Measurements from ENCODE around the gene QPCTL. TPM values are rescaled to one million over a fixed set of nuclear protein-coding genes. Genes with fewer than 3 reads are reported as not detected.

The QPCTL gene
- total and polyA plus RNA-seq, 2 of the 13 experiments (the other 11 are each of a cell fraction or from before 2014, with no cell fraction given): 16.0 to 19.1 TPM

- TF ChIP-seq ZNF44 (CRISPR knock-in tag; IDR thresholded peaks at IDR 0.05) (no peak), HNF1A (IDR thresholded peaks at IDR 0.05; ENCODE audit: low read depth) (no peak), HNF1A (CRISPR knock-in tag; IDR thresholded peaks at IDR 0.05; ENCODE audit: borderline replicate concordance) (peak; percentile 60; the same call in 1 of the 2 replicates), MAFG (CRISPR knock-in tag; IDR thresholded peaks at IDR 0.05) (no peak), NCOR1 (IDR thresholded peaks at IDR 0.05; ENCODE audit: borderline replicate concordance, low read length) (no peak), ZNF281 (CRISPR knock-in tag; IDR thresholded peaks at IDR 0.05; ENCODE audit: borderline replicate concordance) (peak; percentile 17; the same call in 1 of the 2 replicates), KAT2B (IDR thresholded peaks at IDR 0.05; ENCODE audit: borderline replicate concordance, low read depth, low read length) (no peak), TCF7L2 (IDR thresholded peaks at IDR 0.05; ENCODE audit: low read depth, low read length) (no peak), ATF7-NPFF (CRISPR knock-in tag; IDR thresholded peaks at IDR 0.05; ENCODE audit: low read depth) (no peak; the same call in 1 of the 2 replicates), PRPF4 (IDR thresholded peaks at IDR 0.05; ENCODE audit: low read depth, low read length, poor library complexity, severe bottlenecking) (no peak), HOXD1 (CRISPR knock-in tag; IDR thresholded peaks at IDR 0.05) (peak; percentile 0; the same call in 1 of the 2 replicates), TSC22D2 (CRISPR knock-in tag; IDR thresholded peaks at IDR 0.05; ENCODE audit: borderline replicate concordance) (no peak), ETS1 (CRISPR knock-in tag; IDR thresholded peaks at IDR 0.05) (no peak), SIN3B (IDR thresholded peaks at IDR 0.05; ENCODE audit: low read length) (no peak), ZNF138 (CRISPR knock-in tag; IDR thresholded peaks at IDR 0.05; ENCODE audit: low read depth) (no peak), DZIP1 (CRISPR knock-in tag; IDR thresholded peaks at IDR 0.05) (no peak), ZNF350 (CRISPR knock-in tag; IDR thresholded peaks at IDR 0.05; ENCODE audit: borderline replicate concordance, low read depth) (peak; percentile 64; the same call in 1 of the 2 replicates)
These were observed 38.2 kb downstream of the QPCTL start, which contains the start of gene FBXO46 (continued) for GRCh38 chr19:45730368-45731288.
